Activated CD4-positive, CD25-positive, alpha-beta regulatory T cell treated with anti-CD3 and anti-CD28 coated beads, Interleukin-2, amount 50 U/mL, for 24 hours (primary cell): ENCODE data around the gene FAM217A.
"Not testable (repeated sequence)": the region's sequence is repeated elsewhere in the genome, so short reads cannot be mapped to it uniquely, and the experiment has no call there.

Source experiments
- ATAC-seq, 2 donors: fragments of 150-1000 bp; cut with Tn5 transposase; one replicate each; pipeline ENCODE4 v1.10.0; 2021; ENCODE audit warnings: mild to moderate bottlenecking in 1 of 2, moderate library complexity in 1 of 2

The FAM217A gene

GRCh38 chr6:4078691-4079471, at the start of gene FAM217A:
TSS of gene FAM217A (minus strand) at chr6:4079137. CDS start at chr6:4077414, 1,723 bp downstream.
- ATAC-seq: no peak

DNA sequence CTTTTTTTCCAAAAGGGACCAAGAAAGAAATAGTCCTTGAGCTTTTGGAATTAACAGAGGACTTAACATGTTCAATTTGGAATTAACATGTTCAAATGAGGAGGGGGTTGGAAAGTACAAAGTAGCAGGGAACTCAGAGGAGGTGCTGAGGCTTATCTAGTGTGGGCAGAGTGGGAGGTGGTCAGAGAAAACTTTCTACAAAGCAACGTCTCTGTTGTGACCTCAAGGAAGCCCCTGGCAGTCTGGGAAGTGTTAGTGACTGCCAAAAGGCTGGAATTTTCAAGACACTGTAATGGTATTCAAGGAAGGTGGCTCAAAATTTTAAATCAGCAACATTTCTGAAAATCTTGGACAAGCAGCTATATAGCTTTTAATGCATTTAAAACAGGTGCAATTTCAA, 49.1 kb upstream of the FAM217A start:
- no peak for ATAC-seq

DNA sequence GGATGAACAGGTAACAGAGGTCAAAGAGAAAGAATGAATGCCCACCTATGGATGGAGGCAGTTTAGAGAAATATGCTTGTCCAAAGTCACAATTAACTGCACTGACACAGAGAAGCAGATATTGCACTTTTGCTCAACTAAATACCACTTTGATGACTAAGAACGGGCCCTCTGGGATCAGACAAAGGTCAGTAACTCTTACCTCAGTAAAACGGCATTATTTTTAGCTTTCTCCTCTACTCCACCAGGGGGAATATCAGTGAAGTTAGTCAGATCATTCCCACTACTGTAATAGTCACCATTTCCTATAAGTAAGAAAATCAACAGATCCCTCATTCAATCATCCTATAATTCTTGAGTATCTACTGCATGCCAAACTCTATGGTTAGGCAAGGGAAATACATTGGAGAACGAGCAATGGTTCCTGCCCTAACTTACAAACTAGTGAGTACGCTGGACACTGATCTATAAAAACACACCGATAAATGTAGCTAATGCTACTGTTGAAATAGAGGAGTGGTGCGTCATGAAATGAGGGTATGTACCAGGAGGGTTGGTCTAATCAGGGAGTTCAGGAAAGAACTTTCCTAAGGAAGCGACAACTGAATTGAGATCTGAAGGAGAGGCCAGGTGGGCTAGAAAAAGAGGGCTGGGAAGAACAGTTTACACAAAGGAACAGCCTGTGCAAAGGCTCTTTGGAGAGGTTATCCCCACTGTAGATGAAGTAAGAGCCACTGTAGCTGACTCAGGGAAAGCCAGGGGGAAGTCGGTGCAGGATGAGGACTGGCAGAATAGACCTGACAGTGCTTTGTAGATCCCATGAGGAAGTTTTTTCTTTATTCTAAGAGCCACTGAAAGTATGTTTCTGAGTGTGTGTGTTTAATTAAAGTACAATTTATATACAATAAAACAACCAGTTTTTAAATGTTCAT, 47.3 kb upstream of the FAM217A start:
- ATAC-seq: peak in 1 of 2 donors; percentile 38

GRCh38 chr6:4125500-4125899, 46.6 kb upstream of the FAM217A start:
- ATAC-seq: no peak

DNA sequence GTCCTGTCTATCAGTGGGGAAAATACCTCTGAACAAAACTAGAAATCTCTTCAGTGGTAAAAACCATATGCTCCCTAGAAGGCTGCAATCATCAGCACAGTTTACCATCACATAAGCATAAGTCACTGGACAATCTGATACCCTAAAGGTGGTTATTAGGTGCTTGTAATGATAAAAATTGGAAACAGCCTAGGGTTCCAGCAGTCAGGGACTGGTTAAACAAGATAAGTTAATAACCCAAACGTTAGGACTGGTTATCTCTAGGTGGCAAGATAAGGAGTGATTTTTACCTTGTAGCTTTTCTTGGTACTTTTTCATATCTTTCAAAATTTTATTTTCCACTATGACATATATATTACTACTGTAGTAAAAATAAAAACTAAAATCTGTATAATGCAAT, 45.4 kb upstream of the FAM217A start:
- no peak for ATAC-seq

DNA sequence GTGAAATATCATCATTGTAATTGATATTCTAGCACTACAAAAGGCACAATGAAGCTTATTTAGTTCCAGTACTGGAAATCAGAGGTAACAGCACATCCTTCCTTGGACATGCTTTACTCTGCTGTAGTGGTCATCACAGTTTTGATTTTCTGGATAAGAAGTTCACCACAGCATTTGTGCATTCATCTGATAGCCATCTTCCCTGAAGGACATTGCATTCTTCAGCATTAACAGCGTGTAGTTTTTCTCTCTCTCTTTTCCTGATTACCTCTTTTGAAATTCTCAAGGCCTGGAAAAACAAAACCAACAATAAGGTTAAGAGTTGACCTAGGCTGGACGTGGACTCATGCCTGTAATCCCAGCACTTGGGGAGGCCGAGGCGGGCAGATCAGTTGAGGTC, 36.8 kb upstream of the FAM217A start:
- ATAC-seq: no peak

DNA sequence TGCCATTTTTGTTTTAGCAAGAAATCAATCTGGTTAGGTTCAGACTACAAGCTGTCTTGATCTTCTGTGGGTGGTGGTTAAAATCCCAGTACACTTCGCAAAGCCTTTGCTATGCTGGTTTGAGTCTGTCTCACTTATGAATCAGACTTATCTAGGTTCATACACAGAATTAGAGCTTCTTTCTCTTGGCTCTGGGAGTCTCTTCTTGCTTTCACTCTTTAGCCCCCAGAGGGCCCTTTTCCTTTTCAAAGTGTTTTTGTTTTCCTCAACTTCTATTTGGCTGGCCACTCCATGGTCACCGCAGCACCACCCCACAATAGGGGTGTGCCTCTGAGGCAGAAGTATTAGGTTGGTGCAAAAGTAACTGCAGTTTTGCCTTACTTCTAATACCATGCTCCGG, 35.2 kb upstream of the FAM217A start:
- no peak for ATAC-seq

DNA sequence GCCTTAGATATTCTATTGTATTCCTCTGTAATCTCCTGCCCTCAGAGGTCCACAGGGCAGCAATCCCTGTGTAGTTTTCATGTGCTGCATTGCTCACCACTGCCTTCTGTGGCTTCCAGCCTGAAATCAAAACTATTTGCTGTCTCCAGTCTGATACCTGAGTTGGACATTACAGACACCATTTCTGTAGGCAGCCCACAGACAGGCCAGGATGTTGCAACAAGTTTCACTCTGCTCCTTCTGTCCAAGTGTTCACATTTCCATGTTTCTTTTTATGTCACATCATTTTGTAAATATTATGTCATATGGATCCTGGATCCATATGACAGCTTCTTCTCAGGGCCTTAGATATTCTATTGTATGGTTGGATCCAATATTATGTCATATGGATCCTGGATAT, 34.7 kb upstream of the FAM217A start:
- no peak for ATAC-seq

DNA sequence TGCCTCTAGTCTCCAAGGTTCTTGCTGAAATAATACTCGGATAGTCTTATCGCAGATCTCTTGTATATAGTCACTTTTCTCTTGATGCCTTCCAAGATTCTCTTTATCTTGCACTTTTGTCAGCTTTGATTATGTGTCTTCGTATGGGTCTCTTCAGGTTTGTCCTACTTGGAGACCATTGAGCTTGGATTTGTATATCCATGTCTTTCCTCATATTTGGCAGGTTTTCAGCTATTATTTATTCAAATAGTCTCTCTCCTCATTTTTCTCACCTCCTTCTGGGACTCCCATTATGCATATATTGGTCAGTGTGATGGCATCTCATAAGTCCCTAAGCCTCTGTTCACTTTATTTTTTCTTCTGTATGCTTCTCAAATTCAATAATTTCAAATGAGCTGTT, 33.4 kb upstream of the FAM217A start:
- no peak for ATAC-seq

DNA sequence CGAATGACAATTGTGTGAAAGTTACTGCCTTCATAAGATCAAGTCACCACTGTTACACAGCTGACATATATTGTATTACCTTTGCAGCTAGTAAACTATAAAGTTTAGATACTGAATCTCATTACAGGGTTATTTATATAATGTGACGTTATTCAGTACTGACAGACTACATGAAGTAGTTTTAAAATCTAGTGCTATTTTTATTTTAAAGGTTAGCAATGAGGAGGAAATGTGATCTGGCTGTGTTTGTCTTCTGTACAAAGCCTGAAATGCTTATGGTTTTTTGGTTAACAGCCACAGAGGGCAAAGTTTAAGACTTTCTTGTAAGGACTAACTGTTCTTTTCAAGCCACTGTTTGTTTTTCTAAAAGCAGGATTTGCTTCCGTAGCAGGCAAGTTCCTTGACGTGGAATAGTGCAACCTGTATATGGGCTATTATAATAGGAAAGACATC, 30.5 kb upstream of the FAM217A start:
- not testable (repeated sequence) for ATAC-seq

DNA sequence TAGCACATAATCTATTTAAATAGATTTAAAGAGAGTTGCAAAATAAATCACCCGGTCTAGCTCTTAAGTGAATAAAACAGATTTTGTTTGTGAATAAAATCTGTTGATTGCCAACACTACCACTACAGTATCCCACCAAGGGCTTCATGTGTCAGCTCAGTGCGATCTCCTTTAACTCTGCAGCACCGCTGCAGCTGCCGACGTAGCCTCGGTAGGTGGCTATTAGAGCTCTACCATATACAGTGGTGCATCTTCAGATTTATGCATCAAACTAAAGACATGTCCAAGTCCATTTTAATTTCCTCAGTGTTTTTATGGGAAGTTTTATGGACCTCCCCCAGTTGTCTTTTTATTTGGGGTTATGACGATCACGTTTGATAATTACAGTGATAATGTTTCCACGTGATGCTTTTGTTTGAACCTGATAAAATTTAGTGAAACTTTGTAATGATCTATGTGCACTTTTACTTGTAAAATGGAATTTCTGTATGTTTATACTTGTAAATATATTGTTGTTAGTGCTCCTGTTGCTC, 29.7 kb upstream of the FAM217A start:
- no peak for ATAC-seq

GRCh38 chr6:4107873-4108272, 28.9 kb upstream of the FAM217A start:
- no peak for ATAC-seq

- ATAC-seq: no peak
Measured at GRCh38 chr6:4105980-4106536, 27.1 kb upstream of the FAM217A start.

- no peak for ATAC-seq
Measured at GRCh38 chr6:4103929-4104328, 25.0 kb upstream of the FAM217A start.

- no peak for ATAC-seq
Measured at GRCh38 chr6:4102687-4103244, 23.8 kb upstream of the FAM217A start.

- ATAC-seq: no peak
Measured at GRCh38 chr6:4101298-4101697, 22.4 kb upstream of the FAM217A start.

DNA sequence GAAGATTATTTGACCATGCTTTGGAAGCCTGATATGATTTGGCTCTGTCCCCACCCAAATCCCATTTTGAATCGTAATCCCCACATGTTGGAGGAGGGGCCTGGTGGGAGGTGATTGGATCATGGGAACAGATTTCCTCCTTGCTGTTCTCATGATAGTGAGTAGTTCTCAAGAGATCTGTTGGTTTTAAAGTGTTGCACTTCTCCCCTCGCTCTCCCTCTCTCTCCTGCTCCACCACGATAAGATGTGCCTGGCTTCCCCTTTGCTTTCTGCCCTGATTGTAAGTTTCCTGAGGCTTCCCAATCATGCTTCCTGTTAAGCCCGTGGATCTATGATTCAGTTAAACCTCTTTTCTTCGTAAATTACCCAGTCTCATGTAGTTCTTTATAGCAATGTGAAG, 21.7 kb upstream of the FAM217A start:
- no peak for ATAC-seq

GRCh38 chr6:4093288-4093687, 14.4 kb upstream of the FAM217A start:
- ATAC-seq: no peak

DNA sequence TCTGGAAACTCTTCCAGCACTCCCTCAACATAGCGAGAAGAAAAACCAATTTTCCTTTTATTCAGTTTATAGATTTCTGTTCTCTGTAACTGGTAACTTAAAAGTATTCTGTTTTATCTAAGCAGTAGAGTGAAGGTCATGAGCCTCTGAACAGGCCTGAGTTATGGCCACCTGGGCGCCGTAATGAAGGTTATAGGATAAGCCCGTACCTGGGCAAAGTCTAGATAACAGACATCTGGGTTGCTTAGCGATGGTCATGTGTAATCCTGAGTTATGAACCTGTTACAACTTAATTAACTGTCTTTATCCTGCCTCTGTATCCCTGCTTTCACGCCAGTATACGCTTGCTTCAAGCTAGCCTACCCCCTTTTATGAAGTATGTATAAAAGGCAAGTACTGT, 13.0 kb upstream of the FAM217A start:
- ATAC-seq: no peak

DNA sequence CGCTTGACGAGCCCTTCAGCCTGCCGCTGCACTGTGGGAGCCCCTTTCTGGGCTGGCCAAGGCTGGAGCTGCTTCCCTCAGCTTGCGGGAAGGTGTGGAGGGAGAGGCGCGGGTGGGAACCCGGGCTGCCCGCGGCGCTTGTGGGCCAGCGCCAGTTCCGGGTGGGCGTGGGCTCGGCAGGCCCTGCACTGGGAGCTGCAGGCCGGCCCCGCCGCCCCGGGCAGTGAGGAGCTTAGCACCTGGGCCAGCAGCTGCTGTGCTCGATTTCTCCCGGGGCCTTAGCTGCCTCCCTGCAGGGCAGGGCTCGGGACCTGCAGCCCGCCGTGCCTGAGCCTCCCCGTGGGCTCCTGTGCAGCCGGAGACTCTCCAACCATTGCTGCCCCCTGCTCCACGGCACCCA, 11.1 kb upstream of the FAM217A start:
- not testable (repeated sequence) for ATAC-seq

DNA sequence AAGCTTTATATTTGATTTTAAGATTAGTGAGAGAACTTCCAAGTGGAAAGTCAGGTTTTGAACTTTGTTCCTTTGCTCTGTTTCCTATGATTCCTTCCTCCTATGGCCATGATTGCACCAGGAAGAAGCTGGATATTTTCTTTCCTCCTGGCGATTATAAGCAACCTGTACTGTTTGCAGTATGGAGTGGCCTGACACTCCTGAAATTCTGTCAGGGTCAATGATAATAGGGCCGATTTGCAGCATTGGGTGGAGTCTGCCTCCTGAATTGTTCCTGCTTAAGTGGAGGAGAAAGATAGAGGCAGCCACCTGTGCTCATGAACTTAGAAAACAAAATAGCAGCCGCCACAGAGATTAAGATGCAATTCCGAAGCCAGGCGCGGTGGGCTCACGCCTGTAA, 9.8 kb upstream of the FAM217A start:
- ATAC-seq: no peak

DNA sequence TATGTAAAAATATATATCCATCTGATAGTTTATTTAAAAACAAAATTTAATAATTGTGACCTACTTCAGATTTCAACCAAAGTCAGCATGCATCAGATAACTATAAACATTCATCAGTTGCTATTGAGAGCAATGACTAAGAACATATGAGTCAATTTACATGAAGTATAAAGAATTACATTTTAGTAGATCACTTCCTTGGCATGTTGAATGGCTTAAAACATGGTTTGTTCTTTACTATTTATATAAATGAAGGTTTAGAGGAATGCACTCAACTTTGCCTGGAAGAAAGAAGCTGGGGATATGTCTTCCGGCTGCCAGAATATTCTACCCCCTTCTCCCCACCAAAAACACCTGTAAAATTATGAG, 6.4 kb upstream of the FAM217A start:
- ATAC-seq: no peak
